Endodermal cell (in vitro differentiated cells): Measurements from ENCODE around the gene TBL1X. TPM values are rescaled to one million over a fixed set of nuclear protein-coding genes. Genes with fewer than 3 reads are reported as not detected.

Experiments used
- DNase-seq: peaks from one replicate; pipeline ENCODE4 v3.0.0-alpha.2; 2017
- H3K27ac ChIP-seq: 2 replicates; pipeline ENCODE4 v1.5.1; 2013; ENCODE audit warnings: mild to moderate bottlenecking, low read depth, low read length, moderate library complexity
- H3K27me3 ChIP-seq: 2 replicates; pipeline ENCODE4 v1.6.1; 2013; ENCODE audit warnings: mild to moderate bottlenecking, low read length, moderate library complexity; ENCODE audit not compliant: insufficient read depth, control insufficient read depth, poor library complexity, severe bottlenecking
- H3K36me3 ChIP-seq: 2 replicates; pipeline ENCODE4 v1.7.0; 2013; ENCODE audit warnings: mild to moderate bottlenecking, low read length, moderate library complexity; ENCODE audit not compliant: control insufficient read depth, insufficient read depth
- H3K4me1 ChIP-seq: one replicate; pipeline ENCODE4 v1.7.0; 2013; ENCODE audit warnings: low read length; ENCODE audit not compliant: control insufficient read depth, insufficient read depth
- H3K4me3 ChIP-seq: 2 replicates; pipeline ENCODE4 v1.5.1; 2013; ENCODE audit warnings: mild to moderate bottlenecking, low read length, moderate library complexity
- H3K9ac ChIP-seq: 2 replicates; pipeline ENCODE4 v1.6.1; 2013; ENCODE audit warnings: mild to moderate bottlenecking, low read length, moderate library complexity; ENCODE audit not compliant: poor library complexity, severe bottlenecking; ENCODE audit errors: extremely low read depth
- H3K9me3 ChIP-seq: 2 replicates; pipeline ENCODE4 v1.6.1; 2013; ENCODE audit warnings: mild to moderate bottlenecking, low read length, moderate library complexity; ENCODE audit not compliant: control insufficient read depth
- H3K27ac Mint-ChIP-seq: 2 replicates; pipeline ENCODE4 v1.8.0; 2020; ENCODE audit warnings: mixed read lengths
- H3K27me3 Mint-ChIP-seq: 2 replicates; pipeline ENCODE4 v1.8.0; 2021; ENCODE audit warnings: mild to moderate bottlenecking, mixed read lengths; ENCODE audit not compliant: insufficient read depth
- H3K36me3 Mint-ChIP-seq: 2 replicates; pipeline ENCODE4 v1.8.0; 2020; ENCODE audit warnings: low read depth, mixed read lengths
- H3K4me1 Mint-ChIP-seq: 2 replicates; pipeline ENCODE4 v1.8.0; 2020; ENCODE audit warnings: mixed read lengths
- H3K4me3 Mint-ChIP-seq: 2 replicates; pipeline ENCODE4 v1.8.0; 2020; ENCODE audit warnings: mild to moderate bottlenecking, moderate library complexity, mixed read lengths
- H3K9me3 Mint-ChIP-seq: 2 replicates; pipeline ENCODE4 v1.8.0; 2020; ENCODE audit warnings: mild to moderate bottlenecking, mixed read lengths
- CTCF ChIP-seq: fragments of 200-600 bp; sonication (generic); conservative IDR thresholded peaks from 2 replicates; pipeline ENCODE4 v1.5.0; 2021; ENCODE audit warnings: antibody characterized with exemption, mild to moderate bottlenecking
- WGBS, 2 experiments: methylation state at CpG; one replicate each; pipeline versions ENCODE4 v1.1.5 to v1.1.7; 2013; ENCODE audit warnings: missing lambda C conversion rate in 2 of 2, mixed read lengths in 1 of 2; ENCODE audit not compliant: insufficient coverage in 1 of 2, insufficient read length in 1 of 2; 5-methylcytosine and 5-hydroxymethylcytosine counted together
- total RNA-seq, 2 donors: library from RNA; stranded (reverse); fragmentation: NEBNext Ultra II Directional in 1 of 2; extraction: Animal tissue kit (Norgen Biotek cat#: 25700) in 1 of 2; gene quantifications; 2 replicates in 1 of 2; 3 replicates in 1 of 2; pipeline ENCODE4 v1.2.1, GENCODE V29; 2021

TBL1X gene
- total RNA-seq, 2 donors from 2014 or later: 19.1 to 24.1 TPM

- H3K4me1 ChIP-seq: no peaks in the 10 kb centered on the region
- WGBS, 2 experiments: 64% methylated on average over 4 of the region's 4 CpGs; no CpG with 5 or more reads in 1 of the 2 experiments
- Mint-ChIP-seq H3K27ac (peak overlapping the region; percentile 44), H3K4me3 (no peak overlapping the region), H3K9me3 (peaks cover 66% of the 10 kb centered on the region), H3K4me1 (peaks cover 2% of the 10 kb centered on the region), H3K27me3 (no peaks in the 10 kb centered on the region), H3K36me3 (peaks cover 54% of the 10 kb centered on the region)
- no peak for DNase-seq
- no peak overlapping the region for H3K27ac ChIP-seq
- H3K9me3 ChIP-seq: no peaks in the 10 kb centered on the region
- H3K27me3 ChIP-seq: no peaks in the 10 kb centered on the region
- H3K4me3 ChIP-seq: no peak overlapping the region
- H3K36me3 ChIP-seq: peaks cover 8% of the 10 kb centered on the region
- no peak overlapping the region for H3K9ac ChIP-seq
- TF ChIP-seq CTCF: no peak
These were observed 241.6 kb downstream of the TBL1X start for GRCh38 chrX:9706421-9706820.

GRCh38 chrX:9707306-9708033 is 242.6 kb downstream of the TBL1X start:
- Histone ChIP-seq H3K4me3 (no peak overlapping the region), H3K4me1 (no peaks in the 10 kb centered on the region), H3K27ac (no peak overlapping the region), H3K27me3 (no peaks in the 10 kb centered on the region), H3K36me3 (peaks cover 11% of the 10 kb centered on the region), H3K9me3 (no peaks in the 10 kb centered on the region), H3K9ac (no peak overlapping the region)
- Mint-ChIP-seq H3K4me1 (peaks cover 2% of the 10 kb centered on the region), H3K9me3 (peaks cover 65% of the 10 kb centered on the region), H3K36me3 (peaks cover 55% of the 10 kb centered on the region), H3K27ac (no peak overlapping the region), H3K4me3 (no peak overlapping the region), H3K27me3 (no peaks in the 10 kb centered on the region)
- WGBS, 2 experiments: 89% methylated on average over 13 of the region's 13 CpGs; no CpG with 5 or more reads in 1 of the 2 experiments
- no peak for DNase-seq
- no peak for TF ChIP-seq CTCF

- peaks cover 56% of the 10 kb centered on the region for H3K36me3 Mint-ChIP-seq
- Histone ChIP-seq H3K27ac (no peak overlapping the region), H3K27me3 (no peaks in the 10 kb centered on the region), H3K4me1 (no peaks in the 10 kb centered on the region), H3K36me3 (peaks cover 11% of the 10 kb centered on the region), H3K9me3 (no peaks in the 10 kb centered on the region), H3K9ac (no peak overlapping the region), H3K4me3 (no peak overlapping the region)
- TF ChIP-seq CTCF: no peak
- no peaks in the 10 kb centered on the region for H3K27me3 Mint-ChIP-seq
- peaks cover 66% of the 10 kb centered on the region for H3K9me3 Mint-ChIP-seq
- H3K4me3 Mint-ChIP-seq: no peak overlapping the region
- peaks cover 2% of the 10 kb centered on the region for H3K4me1 Mint-ChIP-seq
- DNase-seq: no peak
- WGBS, 2 experiments: 94 to 100% methylated on average over 2 to 10 of the region's 10 CpGs
- H3K27ac Mint-ChIP-seq: no peak overlapping the region
These were observed 243.2 kb downstream of the TBL1X start for GRCh38 chrX:9708086-9708485.
